HepG2 (cell line): ENCODE measurements around the gene ACVR1C. TPM values are rescaled to one million over a fixed set of nuclear protein-coding genes. Genes with fewer than 3 reads are reported as not detected.

Source experiments
- ATAC-seq: fragments of 200-7000 bp; cut with Tn5 transposase; 3 replicates; pipeline ENCODE4 v1.9.1; 2020; ENCODE audit warnings: mild to moderate bottlenecking, moderate library complexity
- BruUV-seq: library from RNA; stranded (reverse); fragments of 400-500 nt; replicated peaks from 2 replicates; lab custom pipeline; 2021; lab: Mats Ljungman, UMichigan
- CTCF ChIA-PET: fragments of 300-600 bp; formaldehyde crosslinking; extraction: SDS; loops from one replicate; lab custom pipeline; 2021; ENCODE audit warnings: low total read pairs, inconsistent platforms, low intra/inter-chr PET ratio; lab: Yijun Ruan, JAX
- POLR2A ChIA-PET: fragments of 350-600 bp; sonication (Branson Sonifier 250); formaldehyde crosslinking; loops from one replicate; lab custom pipeline; 2020; ENCODE audit warnings: antibody characterized with exemption, inconsistent platforms; lab: Yijun Ruan, JAX
- DNase-seq: peaks from one replicate; pipeline ENCODE4 v3.0.0-alpha.2; 2015; ENCODE audit warnings: low spot score
- FAIRE-seq: peaks from 3 replicates; lab custom pipeline; 2011; peaks lifted over from hg19 to GRCh38; lab: Jason Lieb, UNC
- H2AFZ ChIP-seq: one replicate; pipeline ENCODE4 v1.6.1; 2011; ENCODE audit warnings: low read length, inconsistent platforms
- H3K27ac ChIP-seq: fragments of 300-600 bp; 3 replicates; pipeline ENCODE4 v1.8.0; 2011; ENCODE audit warnings: mixed run types, mild to moderate bottlenecking, mixed read lengths, low read length, inconsistent platforms; ENCODE audit not compliant: insufficient read depth; ENCODE audit errors: extremely low read length
- H3K27me3 ChIP-seq, 2 experiments: fragments of 200-600 bp in 1 of 2; 2 replicates in 1 of 2; 3 replicates in 1 of 2; pipeline versions ENCODE4 v1.6.0 to v1.8.0; 2011; ENCODE audit warnings: low read length in 2 of 2, mild to moderate bottlenecking in 2 of 2, moderate library complexity in 2 of 2, inconsistent platforms in 1 of 2; ENCODE audit not compliant: insufficient read depth in 2 of 2, control insufficient read depth in 1 of 2
- H3K36me3 ChIP-seq, 2 experiments: fragments of 200-600 bp in 1 of 2; replicated peaks in 1 of 2; 2 replicates in 1 of 2; 3 replicates in 1 of 2; pipeline versions ENCODE4 v1.5.1 to v1.8.0; 2011; ENCODE audit warnings: low read length in 2 of 2, inconsistent platforms in 1 of 2; ENCODE audit not compliant: insufficient read depth in 2 of 2, control insufficient read depth in 1 of 2
- H3K4me1 ChIP-seq: 2 replicates; pipeline ENCODE4 v1.5.1; 2012; ENCODE audit warnings: low read length, inconsistent platforms; ENCODE audit not compliant: insufficient read depth
- H3K4me2 ChIP-seq: 2 replicates; pipeline ENCODE4 v1.6.0; 2011; ENCODE audit warnings: low read depth, low read length, inconsistent platforms
- H3K4me3 ChIP-seq, 3 experiments: fragments of 200-600 bp in 1 of 3; sonication (generic), shearing (Covaris generic) in 1 of 3; replicated peaks in 1 of 3; 2 replicates each; pipeline ENCODE4 v1.5.1; 2011 to 2016; ENCODE audit warnings: low read length in 3 of 3, inconsistent platforms in 2 of 3, low read depth in 2 of 3, mild to moderate bottlenecking in 2 of 3, control low read depth in 1 of 3, mixed read lengths in 1 of 3; ENCODE audit not compliant: insufficient read depth in 1 of 3
- H3K79me2 ChIP-seq: one replicate; pipeline ENCODE4 v1.6.1; 2011; ENCODE audit warnings: low read length, inconsistent platforms; ENCODE audit not compliant: insufficient read depth
- H3K9ac ChIP-seq: 2 replicates; pipeline ENCODE4 v1.6.0; 2011; ENCODE audit warnings: mild to moderate bottlenecking, low read depth, low read length, inconsistent platforms; ENCODE audit not compliant: insufficient read depth
- H3K9me3 ChIP-seq: 2 replicates; pipeline ENCODE4 v1.5.1; 2012; ENCODE audit warnings: mild to moderate bottlenecking, low read length
- H4K20me1 ChIP-seq: 2 replicates; pipeline ENCODE4 v1.6.0; 2011; ENCODE audit warnings: inconsistent platforms, mild to moderate bottlenecking, low read length, moderate library complexity; ENCODE audit not compliant: insufficient read depth
- BORCS8-MEF2B ChIP-seq: sonication (generic); formaldehyde crosslinking; IDR thresholded peaks from 2 replicates; pipeline ENCODE4 v1.8.0; 2022; ENCODE audit warnings: mild to moderate bottlenecking, missing genetic modification reagents
- CENPX ChIP-seq: sonication (generic); formaldehyde crosslinking; IDR thresholded peaks from 2 replicates; pipeline ENCODE4 v1.9.0; 2021; ENCODE audit warnings: mild to moderate bottlenecking, missing genetic modification reagents, moderate library complexity
- DPF2 ChIP-seq: sonication (generic); formaldehyde crosslinking; IDR thresholded peaks from 2 replicates; pipeline ENCODE4 v1.4.0; 2020; ENCODE audit warnings: mild to moderate bottlenecking, low read depth, missing genetic modification reagents, borderline replicate concordance
- ESRRA ChIP-seq: sonication (generic); formaldehyde crosslinking; IDR thresholded peaks from 2 replicates; pipeline ENCODE4 v1.5.1; 2020; ENCODE audit warnings: mild to moderate bottlenecking, low read depth, missing genetic modification reagents
- FOXP1 ChIP-seq, 2 experiments: fragments of 450-650 bp in 1 of 2; IDR thresholded peaks; 2 replicates each; pipeline ENCODE4 v1.6.1; 2017 to 2018; ENCODE audit warnings: antibody characterized with exemption in 1 of 2
- IRF9 ChIP-seq: sonication (generic); formaldehyde crosslinking; IDR thresholded peaks from 2 replicates; pipeline ENCODE4 v1.8.0; 2022; ENCODE audit warnings: missing genetic modification reagents, mild to moderate bottlenecking, borderline replicate concordance
- MLX ChIP-seq: IDR thresholded peaks from 2 replicates; pipeline ENCODE4 v1.6.1; 2016
- NRL ChIP-seq: sonication (generic); formaldehyde crosslinking; IDR thresholded peaks from 2 replicates; pipeline ENCODE4 v1.5.0; 2020; ENCODE audit warnings: missing genetic modification reagents, mild to moderate bottlenecking, moderate library complexity, borderline replicate concordance
- RAD21 ChIP-seq: fragments of 450-650 bp; formaldehyde crosslinking; IDR thresholded peaks from 2 replicates; pipeline ENCODE4 v1.5.0; 2020; ENCODE audit warnings: mild to moderate bottlenecking
- RXRA ChIP-seq: sonication (generic); formaldehyde crosslinking; IDR thresholded peaks from 2 replicates; pipeline ENCODE4 v1.5.1; 2020; ENCODE audit warnings: missing genetic modification reagents
- RXRB ChIP-seq: IDR thresholded peaks from 2 replicates; pipeline ENCODE4 v1.6.1; 2016; ENCODE audit warnings: borderline replicate concordance, missing genetic modification reagents, missing compliant biosample characterization
- SIN3A ChIP-seq: IDR thresholded peaks from 2 replicates; pipeline ENCODE4 v1.6.1; 2011; ENCODE audit warnings: low read depth, mild to moderate bottlenecking, control low read depth, low read length, borderline replicate concordance
- SP1 ChIP-seq, 2 experiments: fragments of 450-650 bp in 1 of 2; sonication (generic) in 1 of 2; formaldehyde crosslinking in 1 of 2; IDR thresholded peaks; 2 replicates each; pipeline versions ENCODE4 v1.4.0 to v1.6.1; 2016 to 2020; ENCODE audit warnings: missing genetic modification reagents in 1 of 2
- TCF12 ChIP-seq, 2 experiments: fragments of 450-650 bp in 1 of 2; sonication (generic) in 1 of 2; formaldehyde crosslinking in 1 of 2; IDR thresholded peaks; 2 replicates each; pipeline versions ENCODE4 v1.6.1 to v1.8.0; 2017 to 2022; ENCODE audit warnings: antibody characterized with exemption in 1 of 2, mild to moderate bottlenecking in 1 of 2, missing genetic modification reagents in 1 of 2, moderate library complexity in 1 of 2
- ZBTB7B ChIP-seq: sonication (generic); formaldehyde crosslinking; IDR thresholded peaks from 2 replicates; pipeline ENCODE4 v1.4.0; 2020; ENCODE audit warnings: missing genetic modification reagents
- ZNF18 ChIP-seq: sonication (generic); formaldehyde crosslinking; IDR thresholded peaks from 2 replicates; pipeline ENCODE4 v1.8.0; 2022; ENCODE audit warnings: mild to moderate bottlenecking, missing genetic modification reagents; ENCODE audit not compliant: insufficient replicate concordance
- ZNF317 ChIP-seq: sonication (generic); formaldehyde crosslinking; IDR thresholded peaks from 2 replicates; pipeline ENCODE4 v1.5.0; 2020; ENCODE audit warnings: mild to moderate bottlenecking, missing genetic modification reagents
- ZNF335 ChIP-seq: sonication (generic); formaldehyde crosslinking; IDR thresholded peaks from 2 replicates; pipeline ENCODE4 v1.4.0; 2020; ENCODE audit warnings: missing genetic modification reagents
- ZNF513 ChIP-seq: sonication (generic); formaldehyde crosslinking; conservative IDR thresholded peaks from 2 replicates; pipeline ENCODE4 v1.5.0; 2020; ENCODE audit warnings: missing genetic modification reagents
- ZNF782 ChIP-seq: sonication (generic); formaldehyde crosslinking; IDR thresholded peaks from 2 replicates; pipeline ENCODE4 v1.4.0; 2020; ENCODE audit warnings: missing genetic modification reagents, mild to moderate bottlenecking, borderline replicate concordance
- WGBS: methylation state at CpG from one replicate; pipeline ENCODE4 v1.1.6; 2017; ENCODE audit warnings: low lambda C conversion rate; 5-methylcytosine and 5-hydroxymethylcytosine counted together
- in situ Hi-C: cut with HindIII; loops from 2 replicates; pipeline ENCODE4 v1.10.0; 2017; ENCODE audit warnings: low pct_unique_long_range_greater_than_20kb; ENCODE audit not compliant: extremely low pct_ligation_motif_present
- intact Hi-C: fragments of 100-400 bp; cut with micrococcal nuclease; formaldehyde crosslinking; loops from one replicate; pipeline ENCODE4 v1.10.0; 2022; ENCODE audit not compliant: unreplicated experiment
- polyA plus RNA-seq, 8 experiments: library from polyadenylated mRNA; depleted of rRNA in 3 of 8; stranded (reverse) in 7 of 8; unstranded in 1 of 8; fragments of >200 nt; fragmentation: Illumina TruSeq in 4 of 8; extraction: Trizol in 4 of 8; gene quantifications; 2 replicates each; pipeline versions ENCODE4 v1.2.1 to v1.2.3, GENCODE V29; 2011 to 2016; ENCODE audit warnings: low read depth in 4 of 8, missing spikeins in 1 of 8, mixed read lengths in 1 of 8; ENCODE audit not compliant: insufficient read depth in 1 of 8
- total RNA-seq, 5 experiments: library from RNA; depleted of rRNA; stranded (reverse); fragments of >200 nt; fragmentation: Illumina TruSeq; extraction: Trizol; gene quantifications; 2 replicates each; pipeline ENCODE4 v1.2.3, GENCODE V29; 2016; ENCODE audit warnings: low read depth in 1 of 5

Gene ACVR1C
- total and polyA plus RNA-seq, 2 of the 13 experiments (the other 11 are each of a cell fraction or from before 2014, with no cell fraction given) = 0.05 to 1.0 TPM

GRCh38 chr2:157492189-157492773 lies 136.4 kb downstream of the ACVR1C start:
- in situ Hi-C loops = loop anchor here (5.0 to 25.0 kb wide), 2 partner anchors 270 to 515 kb away; no protein-coding TSS in a partner anchor
- WGBS = under 1% methylated on average over 5 of the region's 5 CpGs
- TF ChIP-seq ZNF317 (CRISPR knock-in tag) (0 out of 2 replicates have a peak, but pooled peaks have one; percentile 32), RAD21 (peak; percentile 73), ZBTB7B (no peak), BORCS8-MEF2B (CRISPR knock-in tag) (0 out of 2 replicates have a peak, but pooled peaks have one; percentile 26), IRF9 (CRISPR knock-in tag) (no peak), MLX (CRISPR knock-in tag) (no peak), RXRA (CRISPR knock-in tag) (no peak), ZNF513 (CRISPR knock-in tag) (no peak), CENPX (CRISPR knock-in tag) (no peak), ZNF335 (no peak), SP1 (IDR thresholded peaks at IDR 0.05) (no peak), SP1 (CRISPR knock-in tag; IDR thresholded peaks at IDR 0.05) (no peak), DPF2 (CRISPR knock-in tag) (no peak), NRL (no peak), FOXP1 (IDR thresholded peaks at IDR 0.05) (no peak), FOXP1 (CRISPR knock-in tag; IDR thresholded peaks at IDR 0.05) (no peak), TCF12 (IDR thresholded peaks at IDR 0.05) (no peak), TCF12 (CRISPR knock-in tag; IDR thresholded peaks at IDR 0.05) (no peak), ZNF782 (CRISPR knock-in tag) (no peak), ZNF18 (CRISPR knock-in tag) (no peak), ESRRA (CRISPR knock-in tag) (no peak), SIN3A (no peak), RXRB (CRISPR knock-in tag) (peak; percentile 26; the same call in 1 of the 2 replicates)

More at GRCh38 chr2:157492189-157492773, 136.4 kb downstream of the ACVR1C start:
- H3K4me2 ChIP-seq = no peak overlapping the region
- H3K4me3 ChIP-seq = no peak overlapping the region
- intact Hi-C loops = loop anchor here (1.0 kb wide), 2 partner anchors 105 to 518 kb away; no protein-coding TSS in a partner anchor
- H3K27ac ChIP-seq = no peak overlapping the region
- ATAC-seq (peak; percentile 99), FAIRE-seq (peak; percentile 98), DNase-seq (peak; percentile 56)
- POLR2A ChIA-PET = no interaction called here
- no peaks in the 10 kb centered on the region for H3K9me3 ChIP-seq
- CTCF ChIA-PET = interaction anchor here (1.2 to 2.0 kb wide), 2 partner anchors 101 to 518 kb away, joined by 4 to 31 read pairs; no protein-coding TSS in a partner anchor
- H3K9ac ChIP-seq = no peak overlapping the region
- no peaks in the 10 kb centered on the region for H4K20me1 ChIP-seq
- no peaks in the 10 kb centered on the region for H3K4me1 ChIP-seq
- BruUV-seq = no TSS peak
- H2AFZ ChIP-seq = no peak overlapping the region
- H3K79me2 ChIP-seq = no peaks in the 10 kb centered on the region
- H3K27me3 ChIP-seq = no peaks in the 10 kb centered on the region
- no peaks in the 10 kb centered on the region for H3K36me3 ChIP-seq
